HepG2 (cell line): Measurements from ENCODE around the gene IZUMO4. TPM values are rescaled to one million over a fixed set of nuclear protein-coding genes. Genes with fewer than 3 reads are reported as not detected.
A peak's percentile ranks its signal among the peaks of the same experiment; 100 is the strongest.

Source experiments
- BORCS8-MEF2B ChIP-seq: sonication (generic); formaldehyde crosslinking; IDR thresholded peaks from 2 replicates; pipeline ENCODE4 v1.8.0; 2022; ENCODE audit warnings: mild to moderate bottlenecking, missing genetic modification reagents
- CENPX ChIP-seq: sonication (generic); formaldehyde crosslinking; IDR thresholded peaks from 2 replicates; pipeline ENCODE4 v1.9.0; 2021; ENCODE audit warnings: mild to moderate bottlenecking, missing genetic modification reagents, moderate library complexity
- ELF3 ChIP-seq: IDR thresholded peaks from 2 replicates; pipeline ENCODE4 v1.6.1; 2016; ENCODE audit warnings: missing genetic modification reagents, missing compliant biosample characterization
- ERF ChIP-seq: IDR thresholded peaks from 2 replicates; pipeline ENCODE4 v1.6.1; 2018; ENCODE audit warnings: missing biosample characterization, missing genetic modification reagents
- GABPA ChIP-seq, 2 experiments: IDR thresholded peaks; 2 replicates each; pipeline ENCODE4 v1.6.1; 2011 to 2016; ENCODE audit warnings: low read depth in 2 of 2, low read length in 1 of 2, missing biosample characterization in 1 of 2, missing genetic modification characterization in 1 of 2
- REPIN1 ChIP-seq: sonication (generic); formaldehyde crosslinking; IDR thresholded peaks from 2 replicates; pipeline ENCODE4 v1.8.0; 2022; ENCODE audit warnings: missing genetic modification reagents, low read depth, mild to moderate bottlenecking, borderline replicate concordance
- SAP130 ChIP-seq: IDR thresholded peaks from 2 replicates; pipeline ENCODE4 v1.6.1; 2016; ENCODE audit warnings: low read depth
- SIX4 ChIP-seq: sonication (generic); formaldehyde crosslinking; IDR thresholded peaks from 2 replicates; pipeline ENCODE4 v1.4.0; 2020; ENCODE audit warnings: missing genetic modification reagents
- THAP11 ChIP-seq: IDR thresholded peaks from 2 replicates; pipeline ENCODE4 v1.6.1; 2016; ENCODE audit warnings: missing biosample characterization, missing genetic modification reagents
- TRAFD1 ChIP-seq: sonication (generic); formaldehyde crosslinking; IDR thresholded peaks from 2 replicates; pipeline ENCODE4 v1.5.1; 2020; ENCODE audit warnings: missing genetic modification reagents, mild to moderate bottlenecking, borderline replicate concordance
- ZNF12 ChIP-seq: sonication (generic); formaldehyde crosslinking; IDR thresholded peaks from 2 replicates; pipeline ENCODE4 v1.5.0; 2020; ENCODE audit warnings: missing genetic modification reagents
- ZNF17 ChIP-seq: sonication (generic); formaldehyde crosslinking; IDR thresholded peaks from 2 replicates; pipeline ENCODE4 v1.5.0; 2020; ENCODE audit warnings: mild to moderate bottlenecking, missing genetic modification reagents
- ZNF317 ChIP-seq: sonication (generic); formaldehyde crosslinking; IDR thresholded peaks from 2 replicates; pipeline ENCODE4 v1.5.0; 2020; ENCODE audit warnings: mild to moderate bottlenecking, missing genetic modification reagents
- ZNF318 ChIP-seq: sonication (generic); formaldehyde crosslinking; IDR thresholded peaks from 2 replicates; pipeline ENCODE4 v1.4.0; 2020; ENCODE audit warnings: mild to moderate bottlenecking, missing genetic modification reagents
- ZNF354B ChIP-seq: sonication (generic); formaldehyde crosslinking; IDR thresholded peaks from 2 replicates; pipeline ENCODE4 v1.8.0; 2022; ENCODE audit warnings: mild to moderate bottlenecking, missing genetic modification reagents
- ZNF383 ChIP-seq: sonication (generic); formaldehyde crosslinking; IDR thresholded peaks from 2 replicates; pipeline ENCODE4 v1.4.0; 2020; ENCODE audit warnings: missing genetic modification reagents, mild to moderate bottlenecking, borderline replicate concordance
- ZNF713 ChIP-seq: sonication (generic); formaldehyde crosslinking; IDR thresholded peaks from 2 replicates; pipeline ENCODE4 v1.4.0; 2020; ENCODE audit warnings: mild to moderate bottlenecking, missing genetic modification reagents
- polyA plus RNA-seq, 8 experiments: library from polyadenylated mRNA; depleted of rRNA in 3 of 8; stranded (reverse) in 7 of 8; unstranded in 1 of 8; fragments of >200 nt; fragmentation: Illumina TruSeq in 4 of 8; extraction: Trizol in 4 of 8; gene quantifications; 2 replicates each; pipeline versions ENCODE4 v1.2.1 to v1.2.3, GENCODE V29; 2011 to 2016; ENCODE audit warnings: low read depth in 4 of 8, missing spikeins in 1 of 8, mixed read lengths in 1 of 8; ENCODE audit not compliant: insufficient read depth in 1 of 8
- total RNA-seq, 5 experiments: library from RNA; depleted of rRNA; stranded (reverse); fragments of >200 nt; fragmentation: Illumina TruSeq; extraction: Trizol; gene quantifications; 2 replicates each; pipeline ENCODE4 v1.2.3, GENCODE V29; 2016; ENCODE audit warnings: low read depth in 1 of 5

IZUMO4 gene
- total and polyA plus RNA-seq, 2 of the 13 experiments (the other 11 are each of a cell fraction or from before 2014, with no cell fraction given), result 0.77 to 3.9 TPM

GRCh38 chr19:2059422-2060201, 37.1 kb upstream of the IZUMO4 start (continued):
- TF ChIP-seq ZNF383 (CRISPR knock-in tag), result no peak
- no peak for TF ChIP-seq ZNF17 (CRISPR knock-in tag)
- TF ChIP-seq THAP11 (CRISPR knock-in tag), result peak; percentile 71
- peak; percentile 90 for TF ChIP-seq ZNF317 (CRISPR knock-in tag)
- peak; percentile 91 for TF ChIP-seq SAP130 (CRISPR knock-in tag)
- TF ChIP-seq TRAFD1, result peak; percentile 66; the same call in 1 of the 2 replicates
- TF ChIP-seq ZNF713 (CRISPR knock-in tag), result 0 out of 2 replicates have a peak, but pooled peaks have one; percentile 42
- peak; percentile 84; the same call in 1 of the 2 replicates for TF ChIP-seq ZNF318 (CRISPR knock-in tag)
- TF ChIP-seq SIX4 (CRISPR knock-in tag), result peak; percentile 82
- peak; percentile 80 for TF ChIP-seq REPIN1 (CRISPR knock-in tag)
- no peak for TF ChIP-seq CENPX
- TF ChIP-seq ZNF354B (CRISPR knock-in tag), result peak; percentile 25; the same call in 1 of the 2 replicates
- TF ChIP-seq ERF (CRISPR knock-in tag), result peak; percentile 93
- TF ChIP-seq ZNF12, result 0 out of 2 replicates have a peak, but pooled peaks have one; percentile 24
- TF ChIP-seq GABPA (IDR thresholded peaks at IDR 0.05; ENCODE audit: low read depth, low read length), result no peak
- TF ChIP-seq GABPA (CRISPR knock-in tag; IDR thresholded peaks at IDR 0.05; ENCODE audit: low read depth), result peak; percentile 6; the same call in 1 of the 2 replicates
- TF ChIP-seq BORCS8-MEF2B (CRISPR knock-in tag), result peak; percentile 88
- peak; percentile 57 for TF ChIP-seq ELF3 (CRISPR knock-in tag)
